ENCODE measurements around the gene ADISSP.

Gene ADISSP

DNA sequence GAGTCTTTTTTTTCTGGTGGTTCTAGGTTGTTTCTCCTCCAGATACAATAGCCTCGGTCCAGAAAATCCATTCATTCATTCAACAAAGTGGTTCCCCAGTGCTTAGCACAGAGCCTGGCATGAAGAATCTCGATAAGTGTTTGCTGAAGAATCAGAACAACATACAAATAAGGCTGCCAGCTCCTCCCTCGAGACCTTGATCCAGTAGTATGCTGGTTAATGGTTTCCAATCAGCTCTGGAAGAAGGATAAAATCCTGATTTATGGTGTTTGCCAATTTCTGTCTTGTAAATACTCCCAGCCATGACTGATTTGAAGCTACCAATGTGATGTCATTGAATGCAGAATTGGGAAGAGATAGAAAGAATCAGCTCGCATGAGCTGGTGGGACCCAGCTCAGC is 31.8 kb downstream of the ADISSP start:
- no peak for FAIRE-seq

DNA sequence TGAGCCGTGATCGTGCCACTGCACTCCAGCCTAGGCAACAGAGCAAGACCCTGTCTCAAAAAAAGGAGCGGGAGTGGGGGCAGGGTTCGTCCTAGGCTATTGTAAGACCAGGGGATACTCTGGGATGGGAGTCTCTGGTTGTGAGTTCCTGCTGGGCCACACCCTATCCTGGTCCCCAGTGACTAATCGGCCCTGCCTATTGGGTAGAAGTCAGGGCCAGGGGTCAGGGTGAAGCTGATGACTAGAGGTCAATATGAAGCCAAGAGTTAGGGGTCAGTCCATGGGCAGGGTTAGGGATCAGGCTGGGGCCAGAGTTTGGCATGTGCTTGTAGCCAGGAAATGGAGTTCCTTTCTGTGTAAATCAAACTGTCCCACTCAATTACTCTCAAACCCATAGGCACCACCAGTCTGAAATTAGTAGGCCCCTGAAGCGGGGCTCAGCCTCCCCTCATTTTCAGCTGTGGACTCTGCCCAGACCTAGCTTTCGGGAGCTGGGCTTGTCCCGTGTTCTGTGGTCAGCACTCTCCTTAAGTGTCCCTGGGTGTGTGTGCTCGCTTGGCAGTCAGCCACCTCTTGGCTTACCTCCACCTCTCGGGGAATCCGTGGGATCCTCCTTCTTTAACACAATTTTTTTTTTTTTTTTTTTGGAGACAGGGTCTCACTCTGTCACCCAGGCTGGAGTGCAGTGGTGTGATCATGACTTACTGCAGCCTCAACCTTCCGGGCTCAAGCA is 33.3 kb downstream of the ADISSP start:
- no peak for FAIRE-seq

DNA sequence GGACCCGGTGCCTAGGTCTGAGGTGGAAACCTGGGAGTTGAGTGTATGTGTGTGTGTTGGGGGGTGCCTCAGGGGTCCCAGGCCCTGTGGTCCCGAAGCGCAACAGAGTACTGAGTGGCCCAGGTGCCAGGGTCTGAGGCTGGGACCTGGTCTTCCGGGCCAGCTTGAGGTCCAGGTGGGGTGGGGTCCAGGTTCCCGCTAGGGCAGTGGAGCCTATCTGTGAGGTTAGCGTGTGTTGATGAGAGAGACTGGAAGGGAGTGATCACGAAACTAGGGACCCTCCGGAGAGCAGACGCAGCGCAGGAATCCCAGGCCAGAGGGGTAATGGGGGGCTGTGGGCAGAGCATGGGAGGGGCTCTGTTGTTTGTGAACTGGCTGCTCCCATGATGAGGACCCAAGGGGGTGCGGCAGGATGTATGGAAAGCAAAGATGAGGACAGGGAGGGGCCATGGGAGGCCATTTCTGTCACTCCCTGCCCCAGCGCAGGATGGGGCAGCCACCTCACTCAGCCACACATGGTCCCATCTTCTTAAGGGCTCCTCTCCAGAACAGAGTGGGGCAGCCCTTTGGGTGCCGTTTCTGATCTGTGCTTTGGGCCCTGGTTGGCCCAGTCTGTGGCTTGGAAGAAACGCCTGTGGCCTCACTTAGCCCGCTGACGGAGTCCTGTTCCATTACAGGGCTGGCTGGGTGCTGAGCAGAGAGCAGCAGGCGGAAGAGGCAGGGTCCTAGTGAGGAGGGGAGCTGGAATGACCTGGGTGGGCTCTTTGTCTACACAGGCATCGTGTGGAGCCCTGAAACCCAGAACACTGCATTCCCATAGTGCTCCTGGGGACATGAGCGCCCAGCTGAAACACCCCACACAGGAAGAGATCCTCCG is 34.2 kb downstream of the ADISSP start:
- FAIRE-seq: no peak

DNA sequence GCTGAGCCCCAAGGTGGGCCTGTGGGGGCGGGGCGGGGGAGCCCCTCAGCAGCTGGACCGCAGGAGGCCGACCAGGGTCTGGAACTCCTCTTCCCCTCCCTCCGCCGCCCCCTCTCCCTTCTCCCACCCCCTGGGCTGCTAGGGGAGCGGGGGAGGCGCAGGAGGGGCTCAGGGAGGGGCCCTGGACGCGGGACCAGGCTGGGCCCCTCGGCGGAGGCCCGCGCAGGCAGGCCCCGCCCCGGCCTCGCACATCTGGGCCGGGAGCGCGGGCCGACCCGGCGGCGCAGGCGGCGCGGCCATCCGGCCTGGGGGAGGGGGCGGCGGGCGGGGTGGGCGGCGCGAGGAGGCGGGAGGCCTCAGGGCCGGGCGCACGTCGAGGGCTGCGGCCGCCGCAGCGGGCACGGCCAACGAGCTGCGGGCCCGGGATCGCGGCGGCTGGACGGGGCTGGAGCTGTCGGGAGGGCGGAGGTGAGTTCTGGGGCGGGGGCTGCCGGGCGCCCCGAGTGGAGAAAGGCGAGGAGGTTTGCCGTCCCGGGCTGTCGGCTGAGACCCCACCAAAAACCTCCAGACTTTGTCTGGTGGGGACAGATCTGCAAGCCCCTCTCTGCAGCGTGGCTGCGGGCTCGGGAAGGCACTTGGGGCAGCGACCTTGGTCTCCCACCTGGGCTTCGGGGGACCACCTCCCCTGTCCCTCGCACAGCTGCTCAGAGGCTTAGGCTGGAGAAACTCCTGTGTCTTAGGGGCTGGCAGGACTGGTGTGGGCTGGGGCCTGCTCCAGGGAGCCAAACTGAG is 35.0 kb downstream of the ADISSP start, which contains the start of gene HSPA12B:
Gene HSPA12B, plus strand, starts transcription at position 359 of the 792 bp plus-strand sequence. CDS start 5,990 bp downstream, outside the sequence.
- no peak for FAIRE-seq

DNA sequence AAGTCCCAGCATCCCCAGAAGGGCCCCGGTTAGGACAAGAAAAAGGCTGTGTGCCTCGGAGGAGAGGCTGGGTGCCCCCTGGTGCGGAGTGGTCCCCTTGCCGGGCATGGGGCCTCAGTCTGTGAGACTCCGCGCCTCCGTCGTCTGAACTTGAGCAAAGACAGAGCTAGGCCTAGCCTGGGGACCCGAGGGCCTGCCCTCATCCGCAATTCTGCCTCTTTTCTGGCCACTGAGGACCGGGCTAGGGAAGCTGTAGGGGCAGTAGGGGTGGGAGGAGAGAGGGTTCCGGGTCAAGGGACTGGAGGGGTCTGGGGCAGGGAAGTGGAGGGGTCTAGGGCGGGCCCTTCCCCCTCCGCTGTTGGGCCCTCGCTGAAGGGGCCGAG is 35.6 kb downstream of the ADISSP start:
- FAIRE-seq: no peak

DNA sequence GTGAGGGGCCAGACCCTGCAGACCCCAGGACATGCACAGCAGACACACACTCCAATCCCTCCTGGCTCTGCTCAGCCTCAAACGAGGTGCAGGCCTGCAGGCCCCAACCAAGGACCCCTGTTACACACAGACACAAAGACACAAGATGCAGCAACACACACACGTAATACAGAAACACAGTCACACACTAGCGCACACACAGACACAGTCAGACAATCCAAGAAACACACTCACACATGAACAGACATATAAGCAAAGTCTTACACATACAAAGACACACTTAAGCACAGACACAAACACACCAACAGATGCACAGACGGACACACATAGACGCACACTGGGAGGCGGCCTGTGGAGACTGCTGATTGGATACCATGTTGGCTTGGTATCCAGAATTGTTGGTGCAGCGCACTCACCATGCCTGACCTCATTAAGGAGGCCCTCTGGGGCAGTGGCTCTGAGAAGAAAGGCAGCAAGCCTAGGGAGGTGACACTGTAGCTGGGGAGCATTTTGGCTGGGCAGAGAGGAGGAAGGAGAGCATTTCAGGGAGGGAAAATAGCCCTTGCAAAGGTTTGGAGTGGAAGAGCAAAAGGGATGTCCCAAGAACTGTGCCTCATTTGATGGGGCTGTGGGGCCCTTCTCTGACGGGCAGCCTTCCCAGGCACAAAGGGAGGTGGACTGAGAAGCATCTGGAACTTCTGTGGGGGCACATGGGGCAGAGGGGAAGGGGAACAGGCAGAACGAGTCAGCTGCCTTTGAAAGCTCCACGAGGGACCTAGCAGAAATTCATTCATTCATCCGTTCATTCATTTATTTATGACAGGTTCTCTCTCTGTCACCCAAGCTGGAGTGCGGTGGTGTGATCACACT is 36.5 kb downstream of the ADISSP start:
- FAIRE-seq: no peak

DNA sequence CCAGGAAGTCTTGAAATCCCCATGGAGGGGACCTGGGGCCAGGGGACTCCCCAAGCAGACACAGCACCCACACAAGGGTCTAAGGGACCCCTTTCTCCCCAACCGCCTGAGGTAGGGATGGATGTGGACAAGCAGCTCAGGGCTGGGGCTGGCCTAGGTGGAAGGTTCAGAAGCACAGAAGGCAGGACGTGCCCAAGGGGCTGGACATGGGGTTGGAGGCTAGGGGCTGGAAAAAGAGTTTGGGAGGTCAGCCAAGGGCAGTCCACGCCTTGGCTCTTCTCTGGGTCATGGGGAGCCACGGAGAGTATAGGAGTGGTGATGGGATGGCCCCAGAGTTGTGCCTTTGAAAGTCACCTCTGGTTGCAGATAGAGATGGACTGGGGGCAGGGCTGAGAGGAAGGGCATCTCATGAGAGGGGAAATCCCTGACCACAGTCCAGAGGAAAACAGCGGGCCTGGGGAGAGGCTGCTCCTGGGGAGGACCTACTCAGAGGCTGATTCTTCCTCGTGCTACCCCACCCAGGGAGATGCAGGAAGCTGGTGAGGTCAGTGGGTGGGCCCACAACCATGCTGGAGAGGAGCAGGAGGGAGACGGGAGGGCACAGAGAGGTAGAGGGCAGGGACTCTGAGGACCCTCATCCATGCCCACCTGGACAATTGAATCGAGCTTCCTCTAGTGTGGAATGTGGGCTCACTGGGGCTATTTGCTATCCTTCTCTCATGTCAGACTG is 37.6 kb downstream of the ADISSP start:
- no peak for FAIRE-seq

DNA sequence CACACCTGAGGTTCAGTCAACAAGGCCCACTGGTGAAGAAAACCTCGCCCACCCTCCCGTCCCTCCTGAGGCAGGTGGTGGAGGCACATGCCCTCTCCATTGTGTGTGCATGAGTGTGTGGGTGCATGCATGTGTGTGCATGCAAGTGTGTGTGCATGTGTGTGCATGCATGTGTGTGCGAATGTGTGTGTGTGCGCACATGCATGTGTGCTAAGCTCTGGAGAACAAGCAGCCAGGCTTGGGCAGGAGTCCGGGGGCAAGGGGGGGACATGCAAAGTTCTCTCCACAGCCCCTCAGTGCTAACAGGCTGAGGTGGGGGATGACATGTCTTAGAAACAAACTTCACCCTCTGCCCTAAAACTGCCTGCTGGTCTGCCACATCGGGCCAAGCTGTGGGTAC is 38.2 kb downstream of the ADISSP start:
- no peak for FAIRE-seq

DNA sequence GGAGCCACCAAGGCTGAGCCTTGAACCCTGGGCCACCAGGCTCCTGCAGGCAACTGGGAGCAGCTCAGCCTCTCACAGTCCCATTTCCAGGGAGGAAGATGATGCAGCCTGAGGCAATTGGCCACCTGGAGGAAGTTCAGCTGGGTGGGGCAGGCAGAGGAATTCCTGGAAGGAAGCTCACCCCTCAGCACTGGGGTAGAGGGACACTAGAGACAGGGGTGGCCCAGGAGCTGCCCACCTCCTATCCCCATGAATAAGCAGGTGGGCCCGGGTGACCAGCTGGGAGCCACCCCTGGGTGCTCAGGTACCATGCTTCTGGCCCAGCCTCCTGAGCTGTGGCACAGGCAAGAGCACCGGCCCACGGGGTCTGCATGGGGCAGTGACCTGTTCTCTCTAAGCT is 38.7 kb downstream of the ADISSP start:
- no peak for FAIRE-seq

DNA sequence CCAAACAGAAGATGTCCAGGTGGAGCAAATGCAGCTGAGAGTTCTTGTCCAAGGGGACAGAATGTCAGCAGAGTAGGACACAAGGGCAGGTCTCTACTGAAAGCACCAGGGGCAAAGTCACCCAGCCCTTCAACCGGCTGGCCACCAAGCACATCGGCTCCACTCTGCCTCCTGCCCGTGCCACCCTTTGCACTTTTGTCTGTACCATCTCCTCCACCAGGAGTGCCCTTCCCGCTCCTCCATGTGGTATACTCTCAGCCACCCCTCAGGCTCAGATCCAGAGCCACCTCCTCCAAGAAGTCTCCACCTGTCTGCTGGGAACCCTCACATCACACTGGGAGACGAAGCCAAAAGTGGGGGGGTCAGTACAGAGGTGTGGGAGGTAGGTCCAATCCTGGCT is 39.2 kb downstream of the ADISSP start:
- no peak for FAIRE-seq

DNA sequence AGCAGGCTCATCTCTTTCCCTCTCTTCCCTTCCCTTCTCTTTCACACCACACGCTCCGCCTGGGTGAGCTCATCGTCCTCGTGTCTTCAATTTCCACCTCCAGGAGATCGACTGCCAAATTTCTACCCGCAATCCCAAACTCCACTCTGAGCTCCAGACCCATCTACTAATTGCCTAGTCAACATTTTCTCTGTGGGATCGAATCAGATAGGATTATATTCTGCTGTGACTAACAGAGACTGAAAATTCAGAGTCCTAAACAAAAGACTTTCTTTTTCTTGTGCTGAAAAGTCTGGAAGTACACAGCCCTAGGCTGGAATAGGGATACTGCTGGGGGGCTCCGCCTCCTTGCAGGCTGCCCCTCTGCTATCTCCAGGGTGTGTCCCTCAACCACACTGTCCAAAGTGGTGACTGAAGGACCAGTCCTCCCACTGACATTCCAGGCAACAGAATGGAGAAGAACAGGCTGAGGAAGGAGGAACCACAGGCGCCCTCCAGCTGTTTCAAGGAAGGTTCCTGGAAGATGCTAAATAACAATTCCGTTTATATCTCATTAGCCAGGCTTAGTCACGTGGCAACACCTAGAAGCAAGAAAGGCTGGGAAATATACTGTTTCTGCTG is 40.0 kb downstream of the ADISSP start:
- no peak for FAIRE-seq

DNA sequence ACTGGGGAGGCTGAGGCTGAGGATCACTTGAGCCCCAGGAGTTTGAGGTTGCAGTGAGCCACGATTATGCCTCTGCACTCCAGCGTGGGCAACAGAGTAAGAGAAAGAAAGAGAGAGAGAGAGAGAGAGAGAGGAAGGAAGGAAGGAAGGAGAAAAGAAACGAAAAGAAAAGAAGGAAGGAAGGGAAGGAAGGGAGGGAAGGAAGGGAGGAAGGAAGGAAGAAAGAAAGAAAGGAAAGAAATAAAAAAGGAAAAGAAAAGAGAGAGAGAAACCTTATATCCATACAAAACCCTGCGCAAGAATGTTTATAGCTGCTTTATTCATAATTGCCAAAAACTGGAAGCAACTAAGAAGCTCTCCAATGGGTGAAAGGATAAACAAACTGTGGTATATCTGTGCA is 43.2 kb downstream of the ADISSP start:
- FAIRE-seq: no peak

DNA sequence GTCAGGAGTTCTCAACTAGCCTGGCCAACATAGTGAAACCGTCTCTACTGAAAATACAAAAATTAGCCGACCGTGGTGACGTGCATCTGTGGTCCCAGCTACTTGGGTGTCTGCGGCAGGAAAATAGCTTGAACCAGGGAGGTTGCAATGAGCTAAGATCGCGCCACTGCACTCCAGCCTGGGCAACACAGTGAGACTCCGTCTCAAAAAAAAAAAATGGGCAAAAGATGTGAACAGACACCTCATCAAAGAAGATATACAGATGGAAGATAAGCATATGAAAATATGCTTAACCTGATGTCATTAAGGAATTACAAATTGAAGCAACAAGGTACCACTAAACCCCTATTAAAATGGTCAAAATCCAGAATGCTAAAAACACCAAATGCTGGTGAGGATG is 44.3 kb downstream of the ADISSP start:
- FAIRE-seq: no peak

DNA sequence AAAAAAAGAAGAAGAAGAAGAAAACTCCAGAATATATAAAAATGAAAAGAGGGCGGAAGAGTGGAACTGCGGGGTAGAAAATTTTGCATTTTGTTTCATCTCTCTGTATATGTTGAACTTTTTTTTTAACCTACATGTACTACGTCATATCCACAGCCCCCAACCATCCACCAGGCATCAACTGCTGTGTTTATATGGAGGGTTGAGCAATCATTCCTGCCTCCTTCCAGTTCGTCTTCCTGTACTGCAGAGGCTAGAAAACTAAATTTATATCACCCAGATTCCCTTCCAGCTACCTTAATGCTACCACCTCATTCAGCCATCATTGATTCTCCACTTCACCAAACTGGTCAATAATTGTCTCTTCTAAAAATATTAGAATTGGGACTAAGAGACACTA is 45.6 kb downstream of the ADISSP start:
- no peak for FAIRE-seq

DNA sequence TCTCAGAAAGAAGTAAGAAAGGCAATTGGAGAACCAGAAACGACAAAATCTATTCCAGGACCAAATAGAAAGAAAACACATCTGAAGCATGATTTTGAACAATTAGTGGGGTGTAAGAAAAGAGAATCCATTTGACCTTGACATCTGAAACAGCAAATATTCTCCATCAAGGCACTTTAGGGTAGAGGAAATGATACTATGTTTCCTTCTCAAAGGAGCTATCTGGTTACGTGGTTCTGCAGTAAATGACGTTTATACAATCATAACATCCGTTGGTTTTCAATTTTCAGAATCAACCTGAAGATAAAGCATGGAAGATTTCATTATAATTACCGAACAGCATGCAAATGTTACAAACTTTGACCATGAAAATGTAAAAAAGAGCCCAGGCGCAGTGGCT is 46.9 kb downstream of the ADISSP start:
- FAIRE-seq: no peak

DNA sequence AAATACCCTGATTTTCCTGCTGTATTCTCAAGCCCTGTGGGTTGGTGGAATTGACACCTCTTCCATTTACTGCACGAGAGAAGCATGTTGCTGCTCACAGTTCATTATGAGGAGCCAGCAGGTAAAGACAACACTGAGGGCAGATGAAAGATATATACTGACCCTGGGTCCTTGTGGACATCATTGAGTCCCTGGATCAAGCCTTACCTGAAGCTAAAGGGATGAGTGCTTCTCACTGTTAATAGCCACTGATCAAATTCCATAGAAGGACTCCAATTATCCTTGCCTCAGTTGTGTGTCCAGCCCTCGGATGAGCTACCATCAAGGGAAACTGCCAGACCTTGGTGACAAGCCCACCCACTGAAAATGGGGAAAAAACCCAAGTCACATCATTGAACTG is 47.5 kb downstream of the ADISSP start:
- no peak for FAIRE-seq

DNA sequence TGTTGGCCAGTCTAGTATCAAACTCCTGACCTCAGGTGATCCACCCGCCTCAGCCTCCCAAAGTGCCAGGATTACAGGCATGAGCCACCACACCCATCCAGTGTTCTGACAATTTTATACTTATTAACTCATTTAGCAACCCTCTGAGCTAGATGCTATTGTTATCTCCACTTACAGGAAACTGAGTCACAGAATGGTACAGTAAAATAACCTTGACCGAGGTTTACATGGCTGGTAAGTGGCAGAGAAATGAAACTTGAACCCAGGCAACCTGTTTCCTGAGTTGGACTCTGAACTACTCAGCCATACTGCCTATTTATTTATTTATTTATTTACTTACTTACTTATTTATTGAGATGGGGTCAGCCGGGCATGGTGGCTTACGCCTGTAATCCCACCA is 48.5 kb downstream of the ADISSP start:
- FAIRE-seq: no peak

DNA sequence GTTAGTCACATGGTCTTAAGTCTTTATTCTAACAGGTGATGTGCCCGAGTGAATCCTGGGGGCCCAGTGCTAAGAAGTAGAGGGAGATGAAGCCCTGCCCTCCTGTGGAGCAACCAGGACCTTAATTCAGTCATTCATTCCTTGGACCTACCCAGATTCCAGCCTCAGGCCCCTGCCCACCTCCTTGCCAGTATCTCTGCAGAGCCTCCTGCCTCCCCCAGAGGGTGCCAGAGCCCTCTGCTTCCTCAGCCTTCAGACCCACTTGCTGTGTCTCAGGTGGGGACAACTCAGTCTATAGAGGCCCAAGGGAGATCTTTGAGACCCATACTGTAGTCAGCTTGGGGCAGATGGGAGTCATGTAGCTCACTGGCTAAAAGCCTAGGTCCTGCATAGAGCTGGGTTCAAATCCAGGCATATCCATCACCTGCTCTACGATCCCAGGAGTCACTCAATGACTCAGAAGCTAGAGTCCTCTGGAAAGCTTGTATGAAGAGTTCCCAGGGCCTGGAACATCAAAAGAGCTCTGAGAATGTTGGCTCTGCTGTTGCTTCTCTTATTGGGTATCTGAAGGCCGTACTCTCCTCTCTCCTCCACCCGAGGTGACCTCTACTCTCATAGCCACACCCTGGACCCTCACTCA is 51.2 kb downstream of the ADISSP start:
- no peak for FAIRE-seq

DNA sequence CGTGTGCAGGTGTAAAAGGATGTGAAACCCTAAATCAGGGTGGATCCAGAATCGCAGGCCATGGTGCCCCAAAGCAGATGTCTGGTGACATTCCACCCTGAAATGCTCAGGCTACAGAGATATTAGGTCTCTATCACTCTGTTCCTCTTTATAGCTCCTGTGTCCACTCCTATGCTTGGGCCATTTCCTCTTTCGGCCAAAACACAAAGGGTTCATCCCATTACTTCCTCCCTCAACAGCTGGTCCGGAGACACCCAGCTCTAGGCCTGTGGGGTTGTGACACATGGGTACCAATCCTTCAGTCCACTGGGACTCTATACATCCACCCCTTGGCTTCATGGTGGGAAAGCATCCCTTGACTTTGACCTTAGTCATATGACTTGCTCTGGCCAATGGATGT is 53.5 kb downstream of the ADISSP start:
- FAIRE-seq: no peak

DNA sequence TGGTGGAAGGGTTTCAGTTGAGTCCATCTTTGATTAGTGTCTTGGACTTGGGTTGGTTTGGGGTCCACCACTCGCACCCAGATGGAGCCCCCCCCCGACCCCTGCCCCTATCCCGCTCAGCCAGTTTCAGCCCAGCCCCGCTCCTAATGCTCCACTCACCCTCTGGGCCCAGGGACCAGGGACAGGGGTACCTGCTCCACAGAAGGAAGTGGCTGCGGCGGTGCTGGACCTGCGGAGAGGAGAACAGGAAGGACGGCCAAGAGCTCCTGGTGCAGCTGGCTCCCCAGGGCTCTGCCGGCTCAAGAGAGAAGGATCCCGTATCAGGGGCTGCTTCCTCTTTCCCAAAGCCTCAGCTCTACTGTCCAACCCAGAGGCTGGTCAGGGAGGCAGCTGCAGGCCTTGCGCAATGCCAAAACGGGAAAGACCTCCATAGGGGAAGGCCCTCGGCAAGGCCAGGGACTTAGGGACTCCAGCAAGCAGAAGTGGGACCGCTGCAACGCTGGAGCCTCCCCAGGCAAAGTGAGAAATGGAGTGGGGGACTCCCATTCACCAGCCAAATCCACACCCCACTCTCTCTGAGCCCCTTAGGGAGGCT is 55.2 kb downstream of the ADISSP start, which contains the start of gene SIGLEC1:
Gene SIGLEC1, minus strand, starts transcription at position 322 of the 595 bp plus-strand sequence. CDS start 5,472 bp downstream, outside the sequence.
- FAIRE-seq: no peak

All from endometrium (tissue), 2 donors.